ENCODE measurements around the gene SLC25A33.

GRCh38 chr1:9586147-9586766, 47.0 kb downstream of the SLC25A33 start:
- no peak for TF ChIP-seq POLR2A (IDR thresholded peaks at IDR 0.05; ENCODE audit: low read length)
- TF ChIP-seq GATA1 (IDR thresholded peaks at IDR 0.05; ENCODE audit: low read depth, low read length), result no peak
